Measurements from ENCODE around the gene MED15.

DNA sequence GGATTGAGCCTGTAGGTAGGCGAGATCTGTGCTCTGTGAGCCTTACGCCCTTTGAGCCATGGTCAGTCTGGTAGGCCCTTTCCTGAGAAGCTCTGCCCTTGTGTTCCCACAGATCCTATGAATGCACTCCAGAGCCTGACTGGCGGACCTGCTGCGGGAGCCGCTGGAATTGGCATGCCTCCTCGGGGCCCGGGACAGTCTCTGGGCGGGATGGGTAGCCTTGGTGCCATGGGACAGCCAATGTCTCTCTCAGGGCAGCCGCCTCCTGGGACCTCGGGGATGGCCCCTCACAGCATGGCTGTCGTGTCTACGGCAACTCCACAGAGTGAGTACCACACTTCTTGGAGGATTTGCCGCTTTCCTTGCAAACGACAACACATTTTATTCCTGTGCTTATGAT is 47.4 kb downstream of the MED15 start:
- no peak for TF ChIP-seq GATA2 (IDR thresholded peaks at IDR 0.05; ENCODE audit: low read depth, low read length)
- TF ChIP-seq GATA3 (IDR thresholded peaks at IDR 0.05; ENCODE audit: low read depth, low read length) = no peak

All from SH-SY5Y (cell line).